Cardiac septum (tissue), 1 donor: ENCODE data around the gene MR1. TPM values are rescaled to one million over a fixed set of nuclear protein-coding genes. Genes with fewer than 3 reads are reported as not detected.
"Not testable (repeated sequence)": the region's sequence is repeated elsewhere in the genome, so short reads cannot be mapped to it uniquely, and the experiment has no call there.

Experiments used
- DNase-seq: peaks from one replicate; pipeline ENCODE4 v3.0.0-alpha.2; 2020; ENCODE audit warnings: low spot score
- intact Hi-C: fragments of 100-400 bp; cut with DNase I; formaldehyde crosslinking; loops from one replicate; pipeline ENCODE4 v1.14.0; 2022
- total RNA-seq: library from RNA; stranded (reverse); fragmentation: NEBNext Ultra II Directional; extraction: Animal tissue kit (Norgen Biotek cat#: 25700); gene quantifications from one replicate; pipeline ENCODE4 v1.2.1, GENCODE V29; 2021
- donor health status: DM: no; HTN: no; CAD: no.

Gene MR1
- total RNA-seq, 1 donor from 2014 or later, result 4.6 TPM

GRCh38 chr1:181060066-181060465, 26.3 kb downstream of the MR1 start:
- DNase-seq, result no peak
- intact Hi-C loops, result no loop called here

GRCh38 chr1:181060947-181061346, 27.2 kb downstream of the MR1 start:
- DNase-seq, intact Hi-C loops: not testable (repeated sequence)

GRCh38 chr1:181061487-181061886, 27.7 kb downstream of the MR1 start:
- DNase-seq, result no peak
- intact Hi-C loops, result no loop called here

- no peak for DNase-seq
- intact Hi-C loops, result no loop called here
Observed at GRCh38 chr1:181061891-181062835, 28.4 kb downstream of the MR1 start.

GRCh38 chr1:181062836-181063428, 29.1 kb downstream of the MR1 start:
- intact Hi-C loops, result no loop called here
- no peak for DNase-seq

GRCh38 chr1:181064011-181064623, 30.3 kb downstream of the MR1 start:
- no peak for DNase-seq
- intact Hi-C loops, result no loop called here

- intact Hi-C loops, result no loop called here
- no peak for DNase-seq
Observed at GRCh38 chr1:181064702-181065101, 30.9 kb downstream of the MR1 start.

- intact Hi-C loops, result no loop called here
- no peak for DNase-seq
Observed at GRCh38 chr1:181073638-181074037, 39.9 kb downstream of the MR1 start.

GRCh38 chr1:181075766-181076350, 42.1 kb downstream of the MR1 start:
- DNase-seq, result no peak
- intact Hi-C loops, result no loop called here

GRCh38 chr1:181076852-181077251, 43.1 kb downstream of the MR1 start:
- no peak for DNase-seq
- intact Hi-C loops, result no loop called here

- intact Hi-C loops, result no loop called here
Observed at GRCh38 chr1:181077576-181078242, 43.9 kb downstream of the MR1 start.

GRCh38 chr1:181079382-181079781, 45.6 kb downstream of the MR1 start:
- intact Hi-C loops, result no loop called here
- no peak for DNase-seq

More at GRCh38 chr1:181077576-181078242, 43.9 kb downstream of the MR1 start:
- DNase-seq, result no peak

- intact Hi-C loops, result loop anchor here (5.0 to 10.0 kb wide), 2 partner anchors 43 to 345 kb away; no protein-coding TSS in a partner anchor
- DNase-seq, result no peak
Observed at GRCh38 chr1:181079920-181080319, 46.1 kb downstream of the MR1 start.

GRCh38 chr1:181080556-181080955, 46.8 kb downstream of the MR1 start:
- intact Hi-C loops, result loop anchor here (5.0 to 10.0 kb wide), 2 partner anchors 43 to 344 kb away; no protein-coding TSS in a partner anchor
- no peak for DNase-seq

GRCh38 chr1:181081395-181081794, 47.6 kb downstream of the MR1 start:
- intact Hi-C loops, result loop anchor here (5.0 to 10.0 kb wide), 2 partner anchors 44 to 343 kb away; no protein-coding TSS in a partner anchor
- DNase-seq, result no peak

- no peak for DNase-seq
- intact Hi-C loops, result loop anchor here (1.0 to 10.0 kb wide), 3 partner anchors 47 to 341 kb away; no protein-coding TSS in a partner anchor
Observed at GRCh38 chr1:181083842-181084605, 50.2 kb downstream of the MR1 start.

- no peak for DNase-seq
- intact Hi-C loops, result loop anchor here (1.0 to 10.0 kb wide), 3 partner anchors 47 to 340 kb away; no protein-coding TSS in a partner anchor
Observed at GRCh38 chr1:181084606-181084969, 50.8 kb downstream of the MR1 start.

- DNase-seq, result no peak
- intact Hi-C loops, result loop anchor here (5.0 to 10.0 kb wide), 3 partner anchors 159 to 454 kb away; partner anchors contain the start of gene XPR1
Observed at GRCh38 chr1:181086091-181086490, 52.3 kb downstream of the MR1 start.
